Thoracic aorta (tissue), 2 donors: ENCODE measurements around the gene WDFY2. TPM values are rescaled to one million over a fixed set of nuclear protein-coding genes. Genes with fewer than 3 reads are reported as not detected.

ENCODE experiments used
- ATAC-seq: fragments of 150-250 bp; one replicate; pipeline ENCODE4 v1.8.0; 2017; ENCODE audit warnings: low read depth; ENCODE audit not compliant: insufficient number of reproducible peaks, low FRiP score
- DNase-seq: peaks from one replicate; pipeline ENCODE4 v3.0.0-alpha.2; 2020; ENCODE audit warnings: low spot score
- H3K27ac ChIP-seq, 2 donors: fragments of 200-600 bp; sonication (generic); 1 replicate in 1 of 2; 2 replicates in 1 of 2; pipeline ENCODE4 v1.5.1; 2016; ENCODE audit warnings: mild to moderate bottlenecking in 2 of 2, moderate library complexity in 2 of 2
- H3K27me3 ChIP-seq: fragments of 200-600 bp; sonication (generic); replicated peaks from 2 replicates; pipeline ENCODE4 v1.6.0; 2016; ENCODE audit warnings: mild to moderate bottlenecking; ENCODE audit not compliant: insufficient read depth
- H3K36me3 ChIP-seq: fragments of 200-600 bp; sonication (generic); one replicate; pipeline ENCODE4 v1.5.1; 2016
- H3K4me1 ChIP-seq, 2 donors: fragments of 200-600 bp; sonication (generic); 1 replicate in 1 of 2; 2 replicates in 1 of 2; pipeline versions ENCODE4 v1.5.1 to v1.6.0; 2016; ENCODE audit warnings: low read depth in 2 of 2, mild to moderate bottlenecking in 1 of 2; ENCODE audit not compliant: control insufficient read depth in 1 of 2
- H3K4me3 ChIP-seq: fragments of 200-600 bp; sonication (generic); 2 replicates; pipeline ENCODE4 v1.5.1; 2016; ENCODE audit warnings: mild to moderate bottlenecking
- H3K9me3 ChIP-seq: fragments of 200-600 bp; sonication (generic); 2 replicates; pipeline ENCODE4 v1.5.1; 2016
- total RNA-seq, 2 donors: library from RNA; depleted of rRNA; stranded (reverse); fragments of >200 nt; gene quantifications; one replicate each; pipeline versions ENCODE4 v1.1.0 to v1.2.3, GENCODE V29; 2016
- TF ChIP-seq, protein P1 (sequence below): fragments of 200-600 bp; sonication (generic); IDR thresholded peaks from one replicate; pipeline ENCODE4 v1.5.1; 2019; ENCODE audit warnings: antibody characterized with exemption

Gene WDFY2
- total RNA-seq, 2 donors from 2014 or later, result 14.6 to 19.3 TPM

- no peaks in the 10 kb centered on the region for H3K36me3 ChIP-seq
- no peaks in the 10 kb centered on the region for H3K27me3 ChIP-seq
- TF ChIP-seq, protein P1, sequence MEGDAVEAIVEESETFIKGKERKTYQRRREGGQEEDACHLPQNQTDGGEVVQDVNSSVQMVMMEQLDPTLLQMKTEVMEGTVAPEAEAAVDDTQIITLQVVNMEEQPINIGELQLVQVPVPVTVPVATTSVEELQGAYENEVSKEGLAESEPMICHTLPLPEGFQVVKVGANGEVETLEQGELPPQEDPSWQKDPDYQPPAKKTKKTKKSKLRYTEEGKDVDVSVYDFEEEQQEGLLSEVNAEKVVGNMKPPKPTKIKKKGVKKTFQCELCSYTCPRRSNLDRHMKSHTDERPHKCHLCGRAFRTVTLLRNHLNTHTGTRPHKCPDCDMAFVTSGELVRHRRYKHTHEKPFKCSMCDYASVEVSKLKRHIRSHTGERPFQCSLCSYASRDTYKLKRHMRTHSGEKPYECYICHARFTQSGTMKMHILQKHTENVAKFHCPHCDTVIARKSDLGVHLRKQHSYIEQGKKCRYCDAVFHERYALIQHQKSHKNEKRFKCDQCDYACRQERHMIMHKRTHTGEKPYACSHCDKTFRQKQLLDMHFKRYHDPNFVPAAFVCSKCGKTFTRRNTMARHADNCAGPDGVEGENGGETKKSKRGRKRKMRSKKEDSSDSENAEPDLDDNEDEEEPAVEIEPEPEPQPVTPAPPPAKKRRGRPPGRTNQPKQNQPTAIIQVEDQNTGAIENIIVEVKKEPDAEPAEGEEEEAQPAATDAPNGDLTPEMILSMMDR, result no peak
- DNase-seq, result no peak
- no peak for ATAC-seq
- no peak overlapping the region for H3K4me3 ChIP-seq
- no peak overlapping the region for H3K27ac ChIP-seq
- peaks cover 26 to 34% of the 10 kb centered on the region in 2 donors for H3K4me1 ChIP-seq
- no peaks in the 10 kb centered on the region for H3K9me3 ChIP-seq
These were observed 149.4 kb downstream of the WDFY2 start for GRCh38 chr13:51733374-51734298.

- no peaks in the 10 kb centered on the region for H3K36me3 ChIP-seq
- H3K27ac ChIP-seq, result no peak overlapping the region
- TF ChIP-seq, protein P1, result no peak
- no peaks in the 10 kb centered on the region for H3K27me3 ChIP-seq
- peaks cover 21 to 23% of the 10 kb centered on the region in 2 donors for H3K4me1 ChIP-seq
- no peak overlapping the region for H3K4me3 ChIP-seq
- H3K9me3 ChIP-seq, result no peaks in the 10 kb centered on the region
- no peak for ATAC-seq
- DNase-seq, result no peak
These were observed 150.5 kb downstream of the WDFY2 start for GRCh38 chr13:51734786-51735185.

- Histone ChIP-seq H3K36me3 (no peaks in the 10 kb centered on the region), H3K9me3 (no peaks in the 10 kb centered on the region), H3K27ac (no peak overlapping the region), H3K4me3 (no peak overlapping the region), H3K4me1 (no peaks in the 10 kb centered on the region), H3K27me3 (no peaks in the 10 kb centered on the region)
- TF ChIP-seq, protein P1, result no peak
- DNase-seq (no peak), ATAC-seq (no peak)
These were observed 153.3 kb downstream of the WDFY2 start for GRCh38 chr13:51737609-51738008.

GRCh38 chr13:51738226-51738905 is 154.1 kb downstream of the WDFY2 start:
- Histone ChIP-seq H3K4me1 (no peaks in the 10 kb centered on the region), H3K27ac (no peak overlapping the region), H3K36me3 (no peaks in the 10 kb centered on the region), H3K4me3 (no peak overlapping the region), H3K9me3 (no peaks in the 10 kb centered on the region), H3K27me3 (no peaks in the 10 kb centered on the region)
- no peak for DNase-seq
- ATAC-seq, result no peak
- TF ChIP-seq, protein P1, result no peak

DNA sequence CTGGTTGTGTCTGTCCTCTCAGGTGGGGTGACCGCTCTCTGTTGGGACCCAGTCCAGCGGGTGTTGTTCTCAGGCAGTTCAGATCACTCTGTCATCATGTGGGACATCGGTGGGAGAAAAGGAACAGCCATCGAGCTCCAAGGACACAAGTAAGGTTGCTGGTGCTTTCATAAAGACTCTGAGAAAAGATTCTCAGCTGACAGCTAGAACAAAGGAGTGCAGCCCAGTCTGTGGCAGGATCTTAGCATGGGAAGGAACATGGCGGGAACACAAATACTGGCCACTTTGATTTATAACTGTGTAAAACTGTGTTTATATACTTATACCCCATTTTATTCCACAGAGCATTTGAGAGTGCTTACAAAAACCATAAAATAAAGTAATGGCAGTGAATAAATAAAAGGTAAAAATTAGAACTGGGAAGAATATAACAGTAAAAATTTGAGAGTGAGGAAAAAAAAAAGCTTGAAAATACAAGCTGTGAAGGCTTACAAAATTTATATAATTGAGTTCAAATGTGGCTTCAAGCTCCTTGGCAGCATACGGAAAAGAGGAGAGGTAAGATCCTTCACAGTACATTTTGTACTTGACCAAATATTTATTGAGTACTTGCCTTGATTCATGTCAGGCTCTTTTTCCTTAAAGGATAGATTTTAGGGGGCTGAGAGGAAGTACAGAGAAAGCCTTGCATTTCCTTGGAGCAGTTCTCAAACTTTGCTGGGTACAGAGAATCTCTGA is 154.9 kb downstream of the WDFY2 start:
- DNase-seq (no peak), ATAC-seq (no peak)
- no peak overlapping the region for H3K27ac ChIP-seq
- no peaks in the 10 kb centered on the region for H3K9me3 ChIP-seq
- H3K4me1 ChIP-seq, result no peaks in the 10 kb centered on the region
- no peak overlapping the region for H3K4me3 ChIP-seq
- H3K27me3 ChIP-seq, result no peaks in the 10 kb centered on the region
- TF ChIP-seq, protein P1, result no peak
- no peaks in the 10 kb centered on the region for H3K36me3 ChIP-seq
